Hair follicle dermal papilla cell (primary cell): ENCODE data around the gene VCY. TPM values are rescaled to one million over a fixed set of nuclear protein-coding genes. Genes with fewer than 3 reads are reported as not detected.

Source experiments
- total RNA-seq: library from RNA; depleted of rRNA; stranded (reverse); fragments of >200 nt; gene quantifications from 2 replicates; pipeline ENCODE4 v1.2.3, GENCODE V29; 2012

VCY gene
- not detected in 2 replicates for total RNA-seq

DNA sequence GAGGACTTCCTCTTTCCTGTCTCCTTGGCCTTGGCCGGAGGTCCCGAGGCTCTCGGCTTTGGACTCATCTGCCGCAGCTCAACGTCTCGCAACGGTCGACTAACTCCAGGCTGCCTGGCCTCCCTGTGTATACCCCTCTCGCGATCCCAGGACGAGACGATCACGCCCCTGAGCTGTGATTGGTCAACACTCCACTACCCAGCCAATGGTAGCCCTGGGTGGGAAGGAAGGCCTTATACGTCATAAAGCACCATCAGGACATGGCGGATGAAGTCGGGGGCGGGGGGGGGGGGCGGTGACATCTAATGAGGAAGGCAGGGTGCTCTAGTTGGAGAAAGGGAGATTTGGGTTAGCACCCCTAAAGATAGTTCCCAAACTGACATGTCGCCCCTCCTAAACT is at the start of gene VCY:
TSS of gene VCY (minus strand) at position 101 of the 400 bp plus-strand sequence. CDS start at position 68, 33 bp downstream.

Other genes starting within 250 kb of the VCY start
- not detected in 2 replicates for gene VCY1B, start 69.8 kb upstream of the VCY start, total RNA-seq